MM.1S (cell line): ENCODE measurements around the gene CLPTM1L.

Source experiments
- DNase-seq: peaks from one replicate; pipeline ENCODE4 v3.0.0-alpha.2; 2015
- H2AFZ ChIP-seq: fragments of 300-600 bp; sonication (generic); 2 replicates; pipeline ENCODE4 v1.6.0; 2016; ENCODE audit warnings: antibody characterized with exemption, low read length
- H3F3A ChIP-seq: fragments of 300-600 bp; sonication (generic); 2 replicates; pipeline ENCODE4 v1.6.1; 2016; ENCODE audit warnings: mild to moderate bottlenecking, antibody characterized with exemption, low read length, moderate library complexity, mixed read lengths; ENCODE audit not compliant: insufficient read depth
- H3K27ac ChIP-seq: fragments of 300-600 bp; sonication (generic); 2 replicates; pipeline ENCODE4 v1.5.1; 2016; ENCODE audit warnings: mild to moderate bottlenecking, low read length
- H3K27me3 ChIP-seq: fragments of 300-600 bp; sonication (generic); replicated peaks from 2 replicates; pipeline ENCODE4 v1.6.0; 2016; ENCODE audit warnings: low read length; ENCODE audit not compliant: insufficient read depth
- H3K36me3 ChIP-seq: fragments of 300-600 bp; sonication (generic); replicated peaks from 2 replicates; pipeline ENCODE4 v1.6.1; 2016; ENCODE audit warnings: mild to moderate bottlenecking, low read length, mixed read lengths; ENCODE audit not compliant: insufficient read depth
- H3K4me1 ChIP-seq: fragments of 300-600 bp; sonication (generic); 2 replicates; pipeline ENCODE4 v1.6.1; 2016; ENCODE audit warnings: low read length, mixed read lengths
- H3K4me2 ChIP-seq: fragments of 300-600 bp; sonication (generic); 2 replicates; pipeline ENCODE4 v1.6.0; 2016; ENCODE audit warnings: low read depth, low read length
- H3K4me3 ChIP-seq: fragments of 300-600 bp; sonication (generic); 2 replicates; pipeline ENCODE4 v1.5.1; 2016; ENCODE audit warnings: low read length, mixed read lengths
- H3K79me2 ChIP-seq: fragments of 300-600 bp; sonication (generic); 2 replicates; pipeline ENCODE4 v1.6.1; 2016; ENCODE audit warnings: mixed run types, low read length, mixed read lengths
- H3K9ac ChIP-seq: fragments of 300-600 bp; sonication (generic); 2 replicates; pipeline ENCODE4 v1.6.1; 2016; ENCODE audit warnings: low read length, mixed read lengths
- H3K9me2 ChIP-seq: fragments of 300-600 bp; sonication (generic); replicated peaks from 2 replicates; pipeline ENCODE4 v1.6.1; 2016; ENCODE audit warnings: mild to moderate bottlenecking, low read length, mixed read lengths; ENCODE audit not compliant: insufficient read depth
- H3K9me3 ChIP-seq: fragments of 300-600 bp; sonication (generic); replicated peaks from 2 replicates; pipeline ENCODE4 v1.6.1; 2016; ENCODE audit warnings: mild to moderate bottlenecking, low read length, mixed read lengths; ENCODE audit not compliant: insufficient read depth
- H4K20me1 ChIP-seq: fragments of 300-600 bp; sonication (generic); 2 replicates; pipeline ENCODE4 v1.6.1; 2016; ENCODE audit warnings: mild to moderate bottlenecking, low read length, moderate library complexity, mixed read lengths; ENCODE audit not compliant: insufficient read depth
- EZH2 ChIP-seq: fragments of 300-600 bp; sonication (generic); optimal IDR thresholded peaks from 2 replicates; pipeline ENCODE3; 2017; ENCODE audit warnings: low read depth, mild to moderate bottlenecking, antibody characterized with exemption, low read length, mixed read lengths
- EZH2phosphoT487 ChIP-seq: fragments of 300-600 bp; sonication (generic); IDR thresholded peaks from 2 replicates; pipeline ENCODE4 v1.6.1; 2018; ENCODE audit warnings: antibody characterized with exemption, low read length
- TF ChIP-seq, protein P1 (sequence below): fragments of 300-600 bp; sonication (generic); IDR thresholded peaks from 2 replicates; pipeline ENCODE4 v1.5.1; 2016; ENCODE audit warnings: antibody characterized with exemption, low read length, mixed read lengths

The CLPTM1L gene

DNA sequence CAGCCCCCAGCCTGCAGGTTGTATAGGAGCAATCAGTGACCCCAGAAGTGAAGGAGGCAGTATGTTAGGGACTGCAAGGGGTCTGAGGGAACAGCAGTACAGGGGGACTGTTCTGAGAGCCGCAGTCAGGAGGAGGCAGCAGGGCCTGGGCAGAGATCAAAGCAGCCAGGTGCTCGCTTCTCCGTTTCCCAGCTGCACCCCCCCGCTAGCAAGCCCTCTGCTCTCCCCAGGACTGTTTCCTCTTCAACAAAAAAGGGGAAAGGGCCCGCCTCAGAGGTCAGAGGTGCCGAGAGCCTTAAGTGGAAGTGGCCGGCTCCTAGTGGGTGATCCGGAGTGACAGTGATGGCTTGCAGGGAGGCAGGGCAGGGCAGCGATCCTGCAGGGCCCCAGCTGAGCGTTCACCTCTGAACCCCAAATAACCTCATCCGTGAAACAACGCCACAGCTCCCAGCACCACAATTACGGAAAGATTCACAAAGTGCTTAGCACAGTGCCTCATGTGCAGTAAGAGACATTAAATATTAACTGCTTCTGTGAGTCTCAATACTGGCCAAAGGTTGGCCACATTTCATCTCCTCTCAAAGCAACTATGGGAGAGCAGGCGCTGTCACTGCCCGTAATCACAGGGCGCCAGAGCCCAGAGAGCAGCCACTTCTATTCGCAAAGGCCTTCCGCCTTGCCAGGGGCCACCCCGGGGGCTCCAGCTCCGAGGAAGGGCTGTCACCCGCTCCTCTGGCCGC lies 8.0 kb downstream of the CLPTM1L start:
- no peak overlapping the region for H3K4me3 ChIP-seq
- TF ChIP-seq EZH2phosphoT487 (no peak), EZH2 (no peak)
- TF ChIP-seq, protein P1, sequence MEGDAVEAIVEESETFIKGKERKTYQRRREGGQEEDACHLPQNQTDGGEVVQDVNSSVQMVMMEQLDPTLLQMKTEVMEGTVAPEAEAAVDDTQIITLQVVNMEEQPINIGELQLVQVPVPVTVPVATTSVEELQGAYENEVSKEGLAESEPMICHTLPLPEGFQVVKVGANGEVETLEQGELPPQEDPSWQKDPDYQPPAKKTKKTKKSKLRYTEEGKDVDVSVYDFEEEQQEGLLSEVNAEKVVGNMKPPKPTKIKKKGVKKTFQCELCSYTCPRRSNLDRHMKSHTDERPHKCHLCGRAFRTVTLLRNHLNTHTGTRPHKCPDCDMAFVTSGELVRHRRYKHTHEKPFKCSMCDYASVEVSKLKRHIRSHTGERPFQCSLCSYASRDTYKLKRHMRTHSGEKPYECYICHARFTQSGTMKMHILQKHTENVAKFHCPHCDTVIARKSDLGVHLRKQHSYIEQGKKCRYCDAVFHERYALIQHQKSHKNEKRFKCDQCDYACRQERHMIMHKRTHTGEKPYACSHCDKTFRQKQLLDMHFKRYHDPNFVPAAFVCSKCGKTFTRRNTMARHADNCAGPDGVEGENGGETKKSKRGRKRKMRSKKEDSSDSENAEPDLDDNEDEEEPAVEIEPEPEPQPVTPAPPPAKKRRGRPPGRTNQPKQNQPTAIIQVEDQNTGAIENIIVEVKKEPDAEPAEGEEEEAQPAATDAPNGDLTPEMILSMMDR = no peak
- peaks cover 10% of the 10 kb centered on the region for H4K20me1 ChIP-seq
- peak overlapping the region; percentile 34 for H3K4me2 ChIP-seq
- peak overlapping the region; percentile 90 for H3K27ac ChIP-seq
- no peaks in the 10 kb centered on the region for H3K9me2 ChIP-seq
- no peaks in the 10 kb centered on the region for H3K9me3 ChIP-seq
- peaks cover 72% of the 10 kb centered on the region for H3K36me3 ChIP-seq
- H3F3A ChIP-seq = peaks cover 70% of the 10 kb centered on the region
- no peak overlapping the region for H2AFZ ChIP-seq
- peaks cover 61% of the 10 kb centered on the region for H3K4me1 ChIP-seq
- peak; percentile 47 for DNase-seq
- H3K79me2 ChIP-seq = peaks cover 100% of the 10 kb centered on the region
- H3K27me3 ChIP-seq = no peaks in the 10 kb centered on the region
- H3K9ac ChIP-seq = peak overlapping the region; percentile 46

DNA sequence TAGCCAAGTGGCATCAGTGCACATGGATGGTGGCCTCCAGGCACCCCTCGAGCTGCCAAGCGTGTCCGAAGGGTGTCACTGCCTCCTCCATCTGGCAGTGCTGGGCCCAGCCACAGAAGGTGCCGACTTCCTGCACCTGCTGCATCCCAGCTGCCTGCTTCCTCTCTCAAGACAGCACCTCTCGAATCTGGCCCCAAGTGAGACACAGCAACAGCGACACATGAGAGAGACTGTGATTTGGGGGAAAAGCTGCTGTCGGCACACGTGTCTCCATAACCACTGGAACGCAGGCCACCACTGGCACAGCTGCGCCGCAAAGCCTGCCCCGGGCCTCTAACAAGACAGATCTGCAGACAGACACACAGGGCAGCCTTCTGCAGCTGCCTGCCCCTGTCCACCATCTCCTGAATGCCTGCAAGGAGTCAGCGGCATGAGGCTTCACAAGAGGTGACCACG lies 8.8 kb downstream of the CLPTM1L start:
- no peaks in the 10 kb centered on the region for H3K9me2 ChIP-seq
- H3K4me2 ChIP-seq = peak overlapping the region; percentile 34; the same call in 1 of the 2 replicates
- TF ChIP-seq, protein P1 = peak; percentile 17; the same call in 1 of the 2 replicates
- no peak for TF ChIP-seq EZH2
- peaks cover 61% of the 10 kb centered on the region for H3K4me1 ChIP-seq
- peak; percentile 93 for DNase-seq
- peak overlapping the region; percentile 90 for H3K27ac ChIP-seq
- H3K27me3 ChIP-seq = no peaks in the 10 kb centered on the region
- no peak overlapping the region for H2AFZ ChIP-seq
- no peaks in the 10 kb centered on the region for H3K9me3 ChIP-seq
- peaks cover 100% of the 10 kb centered on the region for H3K79me2 ChIP-seq
- peaks cover 75% of the 10 kb centered on the region for H3K36me3 ChIP-seq
- peaks cover 69% of the 10 kb centered on the region for H3F3A ChIP-seq
- peak overlapping the region; percentile 46 for H3K9ac ChIP-seq
- H4K20me1 ChIP-seq = peaks cover 12% of the 10 kb centered on the region
- H3K4me3 ChIP-seq = no peak overlapping the region

DNA sequence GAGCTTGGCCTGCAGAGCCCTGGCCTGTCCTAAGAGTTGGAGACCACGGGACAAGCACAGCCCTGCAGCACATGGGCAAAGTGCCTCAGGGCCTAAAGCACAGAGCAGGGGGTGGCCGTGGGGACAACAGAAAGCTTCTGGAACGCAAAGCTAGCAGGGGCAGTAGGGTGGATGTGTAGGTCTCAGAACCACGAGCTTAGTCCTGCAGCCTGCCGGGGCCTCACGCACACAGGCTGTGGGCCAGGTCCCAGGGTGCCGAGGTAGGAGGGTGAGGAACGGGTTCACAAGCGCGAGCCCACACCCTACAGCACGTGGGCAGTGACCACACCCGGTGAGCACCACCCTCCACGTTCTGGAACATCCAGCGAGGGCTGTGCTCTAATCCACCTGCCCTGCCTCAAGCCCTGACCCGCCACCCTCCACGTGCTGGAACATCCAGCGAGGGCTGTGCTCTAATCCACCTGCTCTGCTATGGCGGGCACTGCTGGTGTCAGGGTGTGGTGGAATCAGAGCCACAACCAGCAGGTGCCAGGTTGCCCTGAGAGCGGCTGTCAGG lies 9.3 kb downstream of the CLPTM1L start:
- Histone ChIP-seq H4K20me1 (peaks cover 17% of the 10 kb centered on the region), H3K4me2 (peak overlapping the region; percentile 23; the same call in 1 of the 2 replicates), H3K27ac (peak overlapping the region; percentile 90), H3K79me2 (peaks cover 100% of the 10 kb centered on the region), H3K9me2 (no peaks in the 10 kb centered on the region), H3K36me3 (peaks cover 77% of the 10 kb centered on the region), H3K4me1 (peaks cover 63% of the 10 kb centered on the region), H3F3A (peaks cover 72% of the 10 kb centered on the region), H3K9me3 (no peaks in the 10 kb centered on the region), H2AFZ (no peak overlapping the region), H3K4me3 (no peak overlapping the region), H3K9ac (peak overlapping the region; percentile 36), H3K27me3 (no peaks in the 10 kb centered on the region)
- no peak for DNase-seq
- no peak for TF ChIP-seq EZH2
- TF ChIP-seq, protein P1 = no peak
- no peak for TF ChIP-seq EZH2phosphoT487
